Subcutaneous adipose tissue (tissue), 4 donors: Measurements from ENCODE around the gene IFRD2. TPM values are rescaled to one million over a fixed set of nuclear protein-coding genes. Genes with fewer than 3 reads are reported as not detected.

Source experiments
- CTCF ChIP-seq: fragments of 450-650 bp; IDR thresholded peaks from one replicate; pipeline ENCODE4 v1.5.1; 2016; ENCODE audit warnings: low read depth, mild to moderate bottlenecking, control low read depth, antibody characterized with exemption, moderate library complexity
- total RNA-seq, 4 donors: library from RNA; depleted of rRNA; stranded (reverse); fragments of >200 nt; gene quantifications; one replicate each; pipeline ENCODE4 v1.1.0, GENCODE V29; 2016

IFRD2 gene
- total RNA-seq, 4 donors from 2014 or later: 31.6 to 56.4 (median 52.2) TPM

GRCh38 chr3:50294492-50295403, 2.5 kb upstream of the IFRD2 start:
- TF ChIP-seq CTCF: no peak

- no peak for TF ChIP-seq CTCF
Measured at GRCh38 chr3:50294089-50294488, 1.9 kb upstream of the IFRD2 start.

GRCh38 chr3:50293079-50293801, 1.0 kb upstream of the IFRD2 start:
- TF ChIP-seq CTCF: no peak

GRCh38 chr3:50290161-50290641, 2.0 kb downstream of the IFRD2 start:
- no peak for TF ChIP-seq CTCF

GRCh38 chr3:50289130-50289529, 3.1 kb downstream of the IFRD2 start:
- TF ChIP-seq CTCF: no peak

GRCh38 chr3:50288387-50289007, 3.7 kb downstream of the IFRD2 start:
- no peak for TF ChIP-seq CTCF

GRCh38 chr3:50287262-50287661, 5.0 kb downstream of the IFRD2 start:
- no peak for TF ChIP-seq CTCF
